Measurements from ENCODE around the gene GOLPH3L.
"Not testable (repeated sequence)": the region's sequence is repeated elsewhere in the genome, so short reads cannot be mapped to it uniquely, and the experiment has no call there.

GOLPH3L gene

DNA sequence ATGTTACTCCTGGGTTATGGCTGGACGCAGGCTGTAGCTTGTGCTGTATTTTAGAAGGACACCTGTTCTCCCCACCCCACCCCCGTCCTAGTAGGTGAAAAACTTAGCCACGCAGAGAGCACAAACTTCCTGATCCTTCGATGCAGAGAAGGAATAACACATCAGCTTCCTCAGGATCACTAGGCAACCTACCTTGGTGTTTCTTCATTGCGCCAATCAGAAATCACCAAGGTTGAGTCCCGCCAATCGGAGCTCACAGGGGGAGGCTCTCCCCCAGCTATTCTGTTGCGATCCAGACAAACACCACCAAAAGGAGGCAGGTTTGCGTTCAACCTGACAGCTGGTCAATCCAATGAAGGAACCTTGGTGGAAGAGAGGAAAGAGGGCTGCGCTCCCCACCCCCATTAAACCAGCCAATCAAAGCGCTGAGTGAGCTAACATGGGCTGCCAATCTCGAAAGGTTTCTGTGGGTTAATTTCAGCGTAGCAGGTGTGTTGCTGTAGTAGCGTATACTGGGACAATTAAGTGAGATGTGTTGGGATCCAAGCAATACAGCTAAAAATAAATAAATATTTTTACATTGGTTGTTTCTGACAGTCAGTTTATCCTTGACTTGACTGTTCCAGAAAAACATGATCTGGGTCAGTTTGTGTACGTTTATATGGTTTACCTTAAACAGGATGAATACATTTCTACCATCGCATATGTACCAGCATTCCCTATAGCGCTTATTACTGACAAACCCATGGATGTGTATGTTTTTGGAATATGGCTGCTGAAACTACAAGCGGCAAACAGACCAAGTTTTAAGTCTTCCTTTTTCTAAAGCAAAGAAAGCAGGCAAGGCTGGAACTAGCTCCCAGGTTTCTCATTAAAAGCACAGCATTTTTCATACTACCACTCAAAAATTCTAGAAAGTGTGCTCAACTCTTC lies at the start of gene GOLPH3L:
GOLPH3L (minus strand) TSS at position 160 of the 933 bp plus-strand sequence. CDS start 2,316 bp downstream, outside the sequence.
- DNase-seq: peak; percentile 100

DNA sequence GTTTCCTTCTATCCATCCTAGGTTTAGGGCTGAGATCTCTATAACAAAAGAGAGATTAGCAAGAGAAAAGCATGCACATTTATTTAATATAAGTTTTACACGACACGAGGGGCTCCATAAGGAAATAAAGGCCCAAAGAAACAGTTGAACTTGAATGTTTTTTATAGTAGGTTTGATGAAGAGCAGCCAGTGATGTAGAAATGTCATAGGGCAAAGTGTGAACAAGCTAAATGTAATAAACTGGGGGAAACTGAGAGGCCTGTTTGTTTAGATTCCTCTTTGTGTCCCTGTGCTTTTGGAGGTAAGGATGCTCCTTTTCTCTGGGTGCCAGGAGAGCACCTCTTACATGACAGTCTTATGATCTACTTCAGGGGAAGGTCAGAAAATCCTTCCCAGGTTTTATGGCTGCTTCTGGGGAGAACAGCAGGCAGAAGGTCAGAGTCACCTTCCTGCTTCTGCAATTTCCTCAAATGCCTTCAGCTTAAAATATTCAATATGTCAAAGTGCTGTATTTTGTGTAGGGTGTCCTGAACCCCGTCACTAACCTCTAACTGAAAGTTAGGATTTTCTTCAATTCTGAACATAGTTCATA lies 33.3 kb upstream of the GOLPH3L start:
- no peak for DNase-seq

DNA sequence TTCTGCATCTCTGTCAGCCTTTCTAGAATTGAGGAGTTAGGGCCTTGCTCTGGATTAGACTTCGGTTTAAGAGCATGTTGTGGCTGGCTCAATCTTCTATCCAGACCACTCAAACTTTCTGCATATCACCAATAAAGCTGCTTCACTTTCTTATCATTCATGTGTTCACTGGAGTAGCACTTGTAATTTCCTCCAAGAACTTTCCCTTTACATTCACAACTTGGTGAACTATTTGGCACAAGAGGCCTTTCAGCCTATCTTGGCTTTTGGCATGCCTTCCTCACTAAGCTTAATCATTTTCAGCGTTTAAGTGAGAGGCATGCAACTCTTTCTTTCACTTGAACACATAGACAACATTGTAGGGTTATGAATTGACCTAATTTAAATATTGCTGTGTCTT lies 27.4 kb upstream of the GOLPH3L start:
- DNase-seq: no peak

DNA sequence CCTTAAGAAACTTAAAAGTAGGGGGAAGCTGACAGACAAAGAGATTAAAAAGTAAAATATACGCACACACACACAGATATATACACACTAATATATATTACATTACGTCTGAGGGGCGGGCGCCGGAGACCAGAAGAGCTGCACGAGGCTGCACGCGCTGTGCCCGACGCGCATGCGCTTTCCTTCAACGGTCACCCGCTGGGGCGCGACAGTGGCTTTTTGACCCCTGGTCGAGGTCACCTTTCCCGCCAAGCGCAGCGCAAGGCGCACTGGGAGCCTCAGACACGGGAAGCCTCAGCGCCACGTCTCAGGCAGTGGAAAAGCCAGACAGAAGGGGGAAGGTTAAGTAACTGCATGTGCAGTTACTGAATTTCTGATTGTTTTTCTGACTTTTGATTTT lies 23.7 kb upstream of the GOLPH3L start, which contains the start of gene HORMAD1:
HORMAD1 (minus strand) TSS at position 193 of the 400 bp plus-strand sequence. CDS start 1,390 bp downstream, outside the sequence.
- no peak for DNase-seq

DNA sequence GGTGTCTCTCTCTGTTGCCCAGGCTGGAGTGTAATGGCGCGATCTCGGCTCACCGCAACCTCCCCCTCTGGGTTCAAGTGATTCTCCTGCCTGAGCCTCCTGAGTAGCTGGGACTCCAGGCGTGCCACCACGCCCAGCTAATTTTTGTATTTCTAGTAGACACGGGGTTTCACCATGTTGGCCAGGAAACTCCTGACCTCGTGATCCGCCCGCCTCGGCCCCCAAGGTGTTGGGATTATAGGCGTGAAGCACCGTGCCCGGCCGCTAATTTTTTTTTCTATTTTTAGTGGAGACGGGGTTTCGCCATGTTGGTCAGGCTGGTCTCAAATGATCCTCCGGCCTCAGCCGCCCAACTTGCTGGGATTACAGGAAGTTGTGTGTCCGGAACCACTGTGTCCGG lies 23.1 kb upstream of the GOLPH3L start:
- DNase-seq: no peak

DNA sequence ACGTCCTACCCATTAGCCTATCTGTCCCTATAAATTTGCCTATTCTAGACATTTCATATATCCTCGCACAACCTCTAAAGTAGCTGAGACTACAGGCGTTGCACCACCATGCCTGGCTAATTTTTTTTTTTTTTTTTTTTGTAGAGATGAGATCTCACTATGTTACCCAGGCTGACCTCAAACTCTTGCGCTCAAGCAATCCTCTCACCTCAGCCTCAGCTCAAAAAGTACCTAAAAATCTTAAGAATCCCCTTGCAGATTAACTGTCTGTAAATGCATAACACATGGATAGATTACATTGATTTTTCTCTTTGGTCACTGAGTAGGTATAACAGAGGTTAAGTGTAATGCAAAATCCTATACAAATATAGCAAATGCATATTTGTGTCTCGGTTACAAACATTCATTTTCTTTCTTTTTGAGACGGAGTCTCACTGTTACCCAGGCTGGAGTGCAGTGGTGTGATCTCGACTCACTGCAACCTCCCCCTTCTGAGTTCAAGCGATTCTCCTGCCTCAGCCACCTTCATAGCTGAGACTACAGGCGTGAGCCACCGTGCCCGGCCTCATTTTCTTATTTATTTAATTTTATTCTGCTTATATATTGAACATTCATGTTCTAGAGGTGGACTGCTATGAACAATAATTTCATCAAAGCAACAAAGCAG lies 21.4 kb upstream of the GOLPH3L start:
- DNase-seq: no peak

DNA sequence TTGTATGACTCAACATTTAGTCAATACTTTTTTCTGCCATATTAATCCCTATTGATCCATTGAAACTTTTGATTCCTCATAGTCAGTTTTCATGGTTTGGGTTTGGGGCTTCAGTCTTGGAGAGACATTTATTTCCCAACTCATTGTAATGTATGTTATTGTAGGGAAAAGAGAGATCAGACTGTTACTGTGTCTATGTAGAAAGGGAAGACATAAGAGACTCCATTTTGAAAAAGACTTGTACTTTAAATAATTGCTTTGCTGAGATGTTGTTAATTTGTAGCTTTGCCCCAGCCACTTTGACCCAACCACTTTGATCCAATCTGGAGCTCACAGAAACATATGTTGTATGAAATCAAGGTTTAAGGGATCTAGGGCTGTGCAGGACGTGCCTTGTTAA lies 12.1 kb upstream of the GOLPH3L start:
- not testable (repeated sequence) for DNase-seq

DNA sequence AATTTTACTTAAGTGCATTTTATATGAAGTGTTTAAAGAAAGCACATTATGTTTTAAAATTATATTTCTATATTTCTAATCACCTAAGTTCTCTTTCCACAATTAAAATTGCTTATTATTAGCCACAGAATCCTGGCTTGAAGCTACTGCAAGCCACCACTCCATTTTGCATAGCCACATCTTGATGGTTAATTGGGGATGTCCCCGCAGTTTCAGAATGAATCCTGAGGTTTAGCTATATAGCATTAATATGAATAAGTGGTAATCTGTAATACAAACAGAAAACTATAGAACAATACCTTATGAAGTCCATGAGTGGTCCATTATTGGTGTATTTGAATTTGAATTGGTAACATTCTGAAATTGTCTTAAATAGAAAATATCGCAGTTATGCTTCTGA lies 11.6 kb upstream of the GOLPH3L start:
- DNase-seq: no peak

- DNase-seq: no peak
These were observed 9.1 kb upstream of the GOLPH3L start for GRCh38 chr1:150706091-150706490.

- no peak for DNase-seq
These were observed 6.5 kb upstream of the GOLPH3L start for GRCh38 chr1:150703427-150703826.

GRCh38 chr1:150696590-150696989 lies 364 bp downstream of the GOLPH3L start:
- DNase-seq: no peak

DNA sequence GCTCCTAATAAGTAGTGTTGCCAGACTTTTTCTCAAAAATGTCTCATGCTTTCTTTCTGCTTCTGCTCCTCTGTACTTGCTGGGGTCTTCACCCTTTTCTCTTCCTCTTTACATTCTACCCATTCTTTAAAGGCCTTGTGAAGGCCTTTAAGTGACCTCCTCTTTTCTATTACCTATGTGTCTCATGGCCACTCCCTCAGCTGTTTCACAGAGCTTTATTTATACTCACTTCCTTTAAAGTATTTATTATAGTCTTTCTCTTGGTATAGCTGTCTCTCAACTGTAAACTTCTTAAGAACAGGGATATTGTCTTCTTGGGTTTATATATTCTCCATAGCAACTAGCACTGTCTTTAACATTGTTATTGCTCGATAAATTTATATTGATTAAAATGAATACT lies 792 bp downstream of the GOLPH3L start:
- no peak for DNase-seq

DNA sequence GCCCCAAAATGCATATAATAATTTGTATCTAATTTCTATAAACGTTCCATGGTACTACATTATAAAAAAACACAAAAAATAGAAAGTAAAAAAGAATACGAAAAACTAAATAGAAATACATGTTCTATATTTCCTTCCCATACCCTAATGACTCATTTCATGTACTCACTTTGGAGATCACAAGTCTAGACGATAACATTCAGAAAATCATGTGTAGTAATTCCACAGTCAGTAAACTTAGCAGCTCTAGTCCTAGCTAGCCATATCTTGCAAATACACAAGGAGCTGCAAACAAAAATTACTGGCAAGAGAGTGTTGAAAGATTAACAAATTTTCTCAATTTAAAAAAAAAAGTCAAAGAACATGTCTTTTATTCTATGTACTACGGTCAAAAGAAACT lies 1.4 kb downstream of the GOLPH3L start:
- no peak for DNase-seq

- DNase-seq: no peak
These were observed 4.2 kb downstream of the GOLPH3L start for GRCh38 chr1:150692720-150693119.

GRCh38 chr1:150688763-150689162 lies 8.2 kb downstream of the GOLPH3L start:
- no peak for DNase-seq

DNA sequence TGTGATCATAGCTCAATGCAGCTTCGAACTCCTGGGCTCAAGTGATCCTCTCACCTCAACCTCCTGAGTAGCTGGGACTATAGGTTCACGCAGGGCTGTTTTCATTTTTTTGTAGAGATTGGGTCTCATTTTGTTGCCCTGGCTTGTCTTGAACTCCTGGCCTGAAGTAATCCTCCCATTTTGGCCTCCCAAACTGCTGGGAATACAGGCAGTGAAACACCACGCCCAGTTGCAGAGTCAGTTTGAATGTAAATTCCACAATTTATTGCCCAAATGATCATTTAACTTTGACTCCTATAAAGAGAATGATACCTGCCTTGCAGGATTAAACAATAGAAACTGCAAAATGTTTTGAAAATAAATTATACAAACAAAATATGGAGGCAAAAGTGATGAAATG lies 10.7 kb downstream of the GOLPH3L start:
- DNase-seq: no peak

DNA sequence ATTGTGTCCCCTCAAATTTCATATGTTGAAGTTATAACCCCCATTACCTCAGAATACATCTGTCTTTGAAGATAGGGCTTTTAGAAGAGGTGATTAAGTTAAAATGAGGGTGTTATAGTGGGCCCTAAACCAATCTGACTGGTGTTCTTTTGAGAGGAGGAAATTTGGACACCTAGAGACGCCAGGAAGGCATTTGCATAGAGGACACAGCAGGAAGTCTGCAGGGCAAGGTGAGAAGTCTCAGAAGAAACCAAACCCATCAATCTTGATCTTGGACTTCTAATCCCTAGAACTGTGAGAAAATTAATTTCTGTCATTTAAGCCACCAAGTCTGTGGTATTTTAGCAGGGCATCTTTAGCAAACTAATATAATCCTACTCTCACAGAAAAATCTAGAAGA lies 13.0 kb downstream of the GOLPH3L start:
- no peak for DNase-seq

GRCh38 chr1:150678988-150679387 lies 18.0 kb downstream of the GOLPH3L start:
- DNase-seq: no peak

DNA sequence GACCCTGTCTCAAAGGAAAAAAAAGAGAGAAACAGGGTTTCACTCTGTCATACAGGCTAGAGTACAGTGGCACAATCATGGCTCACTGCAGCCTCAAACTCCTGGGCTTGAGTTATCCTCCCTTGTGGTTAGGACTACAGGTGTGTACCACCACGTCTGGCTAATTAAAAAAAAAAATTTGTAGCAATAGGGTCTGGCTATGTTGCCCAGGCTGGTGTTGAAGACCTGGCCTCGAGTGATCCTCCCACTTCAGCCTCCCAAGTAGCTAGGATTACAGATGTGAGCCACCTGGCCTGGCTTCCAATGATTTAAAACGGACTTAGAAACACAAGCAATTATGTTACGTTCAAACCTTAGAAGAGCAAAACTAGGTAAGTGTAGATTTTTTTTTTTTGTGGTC lies 22.1 kb downstream of the GOLPH3L start:
- no peak for DNase-seq

GRCh38 chr1:150663321-150663720 lies 33.6 kb downstream of the GOLPH3L start:
- no peak for DNase-seq

GRCh38 chr1:150662811-150663210 lies 34.1 kb downstream of the GOLPH3L start:
- DNase-seq: no peak

DNA sequence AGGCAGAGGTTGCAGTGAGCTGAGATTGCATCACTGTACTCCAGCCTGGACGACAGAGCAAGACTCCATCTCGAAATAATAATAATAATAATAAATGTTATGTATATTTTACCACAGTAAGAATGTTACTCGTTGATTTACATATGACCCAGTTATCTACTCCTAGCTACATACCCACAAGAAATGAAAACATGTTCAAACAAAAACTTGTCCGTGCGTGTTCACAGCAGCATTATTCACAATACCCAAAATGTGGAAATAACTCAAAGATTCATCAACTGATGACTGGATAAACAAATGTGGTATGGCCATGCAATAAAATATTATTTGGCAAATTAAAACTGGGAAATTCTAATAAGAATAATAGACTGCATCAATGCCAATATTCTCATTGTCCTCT lies 35.8 kb downstream of the GOLPH3L start:
- no peak for DNase-seq

- DNase-seq: no peak
These were observed 36.4 kb downstream of the GOLPH3L start for GRCh38 chr1:150660584-150660983.

DNA sequence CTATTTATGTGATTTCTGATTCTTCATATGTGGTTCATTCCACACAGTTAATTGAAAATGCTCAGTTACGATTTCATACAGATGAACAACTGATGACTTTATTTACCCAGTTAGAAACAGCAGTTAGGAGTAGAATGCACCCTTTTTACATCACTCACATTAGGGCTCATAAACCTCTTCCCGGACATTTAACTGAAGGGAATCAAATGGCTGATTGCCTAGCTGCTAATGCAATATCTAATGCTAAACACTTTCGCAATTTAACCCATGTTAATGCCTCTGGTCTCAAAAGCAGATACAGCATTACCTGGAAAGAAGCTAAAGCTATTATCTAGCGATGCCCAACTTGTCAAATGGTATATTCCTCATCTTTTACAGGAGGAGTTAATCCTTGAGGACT lies 39.9 kb downstream of the GOLPH3L start:
- not testable (repeated sequence) for DNase-seq
